Stimulated activated CD4-positive, alpha-beta T cell treated with anti-CD3 and anti-CD28 coated beads, Interleukin-4, amount 100 ng/mL, for 1 hour (primary cell): ENCODE data around the gene PITPNM3.

ENCODE experiments used
- DNase-seq: peaks from one replicate; pipeline ENCODE4 v3.0.0-alpha.2; 2020

The PITPNM3 gene

GRCh38 chr17:6525141-6525540 lies 31.2 kb downstream of the PITPNM3 start:
- no peak for DNase-seq

GRCh38 chr17:6524520-6524919 lies 31.8 kb downstream of the PITPNM3 start:
- DNase-seq: no peak

GRCh38 chr17:6523809-6524355 lies 32.5 kb downstream of the PITPNM3 start:
- DNase-seq: no peak

- DNase-seq: no peak
These were observed 33.0 kb downstream of the PITPNM3 start for GRCh38 chr17:6523330-6523729.

- no peak for DNase-seq
These were observed 34.8 kb downstream of the PITPNM3 start for GRCh38 chr17:6521586-6521985.

- no peak for DNase-seq
These were observed 39.3 kb downstream of the PITPNM3 start for GRCh38 chr17:6517062-6517461.

GRCh38 chr17:6514371-6514770 lies 42.0 kb downstream of the PITPNM3 start:
- DNase-seq: no peak

- DNase-seq: no peak
These were observed 43.8 kb downstream of the PITPNM3 start for GRCh38 chr17:6512552-6512951.

- no peak for DNase-seq
These were observed 45.9 kb downstream of the PITPNM3 start for GRCh38 chr17:6510321-6510977.

- no peak for DNase-seq
These were observed 46.4 kb downstream of the PITPNM3 start for GRCh38 chr17:6509921-6510320.

- DNase-seq: no peak
These were observed 47.2 kb downstream of the PITPNM3 start for GRCh38 chr17:6509031-6509771.

- DNase-seq: no peak
These were observed 47.8 kb downstream of the PITPNM3 start for GRCh38 chr17:6508519-6509030.

- DNase-seq: no peak
These were observed 48.3 kb downstream of the PITPNM3 start for GRCh38 chr17:6508016-6508415.

GRCh38 chr17:6507535-6507934 lies 48.8 kb downstream of the PITPNM3 start:
- DNase-seq: no peak

- DNase-seq: no peak
These were observed 49.6 kb downstream of the PITPNM3 start for GRCh38 chr17:6506679-6507231.

- DNase-seq: no peak
These were observed 50.8 kb downstream of the PITPNM3 start for GRCh38 chr17:6505425-6506142.

GRCh38 chr17:6503641-6504195 lies 52.6 kb downstream of the PITPNM3 start:
- DNase-seq: no peak

GRCh38 chr17:6502871-6503509 lies 53.4 kb downstream of the PITPNM3 start:
- DNase-seq: no peak

- no peak for DNase-seq
These were observed 54.2 kb downstream of the PITPNM3 start for GRCh38 chr17:6502142-6502541.

GRCh38 chr17:6501359-6501758 lies 55.0 kb downstream of the PITPNM3 start:
- no peak for DNase-seq

- DNase-seq: no peak
These were observed 57.3 kb downstream of the PITPNM3 start for GRCh38 chr17:6498901-6499540.

- DNase-seq: no peak
These were observed 58.0 kb downstream of the PITPNM3 start for GRCh38 chr17:6498356-6498755.
